Activated naive CD4-positive, alpha-beta T cell treated with anti-CD3 and anti-CD28 coated beads, Interleukin-2, amount 50 U/mL, for 24 hours (primary cell): ENCODE measurements around the gene IBSP.

ENCODE experiments used
- H3K27ac Mint-ChIP-seq: one replicate; pipeline ENCODE4 v1.8.0; 2021; ENCODE audit warnings: mild to moderate bottlenecking, mixed read lengths
- H3K27me3 Mint-ChIP-seq: one replicate; pipeline ENCODE4 v1.8.0; 2021; ENCODE audit warnings: mixed read lengths
- H3K36me3 Mint-ChIP-seq: one replicate; pipeline ENCODE4 v1.8.0; 2021; ENCODE audit warnings: mixed read lengths
- H3K4me1 Mint-ChIP-seq: one replicate; pipeline ENCODE4 v1.8.0; 2021; ENCODE audit warnings: mixed read lengths
- H3K4me3 Mint-ChIP-seq: one replicate; pipeline ENCODE4 v1.8.0; 2021; ENCODE audit warnings: mild to moderate bottlenecking, mixed read lengths
- H3K9me3 Mint-ChIP-seq: one replicate; pipeline ENCODE4 v1.8.0; 2021; ENCODE audit warnings: mixed read lengths

IBSP gene

DNA sequence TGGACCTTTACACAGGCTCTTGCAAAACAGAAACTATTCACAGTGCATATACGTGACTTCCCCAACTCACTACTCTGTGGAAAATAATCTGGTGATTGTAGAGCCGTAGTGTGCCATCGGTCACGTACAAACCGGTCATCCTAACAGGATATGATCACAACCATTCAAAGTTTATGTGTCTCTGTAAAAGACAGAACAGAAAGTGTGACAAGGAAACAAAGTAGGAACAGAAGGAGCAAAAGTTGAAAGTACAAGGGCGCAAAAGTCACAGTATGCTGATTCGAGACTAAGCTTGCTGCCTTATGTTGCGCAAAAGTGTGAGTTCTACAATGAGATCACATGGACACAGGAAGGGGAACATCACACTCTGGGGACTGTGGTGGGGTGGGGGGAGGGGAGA lies 52.0 kb downstream of the IBSP start:
- no peaks in the 10 kb centered on the region for H3K9me3 Mint-ChIP-seq
- no peak overlapping the region for H3K4me3 Mint-ChIP-seq
- H3K27me3 Mint-ChIP-seq = peaks cover 8% of the 10 kb centered on the region
- H3K4me1 Mint-ChIP-seq = peaks cover 11% of the 10 kb centered on the region
- no peak overlapping the region for H3K27ac Mint-ChIP-seq
- no peaks in the 10 kb centered on the region for H3K36me3 Mint-ChIP-seq

DNA sequence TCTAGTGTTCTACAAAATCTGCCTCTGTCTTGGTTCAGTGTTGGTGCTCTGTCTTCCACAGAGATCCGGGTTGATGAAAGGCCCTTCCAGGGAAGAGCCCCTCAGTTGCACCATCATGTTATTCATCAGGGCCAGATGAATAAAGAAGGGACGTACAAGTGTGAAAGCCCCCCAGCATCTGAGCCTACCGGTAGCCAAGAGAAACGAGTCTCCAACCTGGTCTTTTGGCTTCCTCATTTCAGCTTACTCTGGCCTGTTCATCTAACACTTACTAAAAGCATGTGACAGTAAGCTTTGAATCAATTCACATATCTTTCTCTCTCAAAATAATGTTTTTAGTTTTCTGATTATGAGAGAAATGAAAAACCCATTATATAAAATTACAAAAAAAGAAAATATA lies 52.6 kb downstream of the IBSP start:
- Mint-ChIP-seq H3K4me1 (peaks cover 11% of the 10 kb centered on the region), H3K4me3 (no peak overlapping the region), H3K9me3 (no peaks in the 10 kb centered on the region), H3K36me3 (no peaks in the 10 kb centered on the region), H3K27me3 (peaks cover 8% of the 10 kb centered on the region), H3K27ac (no peak overlapping the region)

DNA sequence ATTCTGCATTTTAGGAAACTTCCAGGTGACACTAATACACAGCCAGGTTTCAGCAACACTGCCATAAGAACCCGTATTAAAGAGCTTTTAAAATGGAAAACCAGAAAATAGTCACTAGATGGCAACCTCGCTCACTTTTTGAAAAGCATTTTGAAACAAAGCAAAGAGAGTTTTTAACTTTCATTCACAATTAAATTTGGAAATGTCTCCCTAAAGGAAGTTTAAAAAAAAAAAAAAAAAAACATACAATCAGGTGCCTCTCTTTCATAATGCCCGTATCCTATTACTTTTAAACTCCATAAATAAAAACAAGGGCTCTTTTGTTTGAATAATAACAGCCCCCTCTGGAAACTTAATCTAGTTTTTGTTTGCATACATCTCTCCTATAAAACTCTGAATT lies 53.8 kb downstream of the IBSP start:
- H3K4me3 Mint-ChIP-seq = no peak overlapping the region
- no peaks in the 10 kb centered on the region for H3K9me3 Mint-ChIP-seq
- no peak overlapping the region for H3K27ac Mint-ChIP-seq
- peaks cover 10% of the 10 kb centered on the region for H3K4me1 Mint-ChIP-seq
- no peaks in the 10 kb centered on the region for H3K36me3 Mint-ChIP-seq
- peaks cover 7% of the 10 kb centered on the region for H3K27me3 Mint-ChIP-seq

DNA sequence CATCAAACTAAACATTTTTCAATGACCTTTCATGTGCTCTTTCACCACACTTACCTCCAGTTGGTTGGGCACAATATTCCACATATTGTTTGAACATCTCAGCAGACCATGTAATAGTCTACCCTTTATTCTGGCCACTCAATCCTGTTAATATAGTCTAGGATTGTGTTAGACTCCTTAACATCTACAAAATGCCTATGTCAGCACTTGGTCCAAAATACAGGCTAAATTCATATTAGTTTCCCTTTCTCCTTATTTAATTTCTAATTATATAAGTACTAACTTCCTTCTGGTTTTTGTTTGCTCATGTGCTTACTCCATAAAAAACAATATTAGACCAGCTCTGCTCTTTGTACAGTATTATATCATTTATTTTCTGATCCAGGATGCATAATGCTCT lies 54.5 kb downstream of the IBSP start:
- Mint-ChIP-seq H3K27me3 (peaks cover 8% of the 10 kb centered on the region), H3K4me1 (peaks cover 5% of the 10 kb centered on the region), H3K4me3 (no peak overlapping the region), H3K27ac (no peak overlapping the region), H3K9me3 (no peaks in the 10 kb centered on the region), H3K36me3 (no peaks in the 10 kb centered on the region)

DNA sequence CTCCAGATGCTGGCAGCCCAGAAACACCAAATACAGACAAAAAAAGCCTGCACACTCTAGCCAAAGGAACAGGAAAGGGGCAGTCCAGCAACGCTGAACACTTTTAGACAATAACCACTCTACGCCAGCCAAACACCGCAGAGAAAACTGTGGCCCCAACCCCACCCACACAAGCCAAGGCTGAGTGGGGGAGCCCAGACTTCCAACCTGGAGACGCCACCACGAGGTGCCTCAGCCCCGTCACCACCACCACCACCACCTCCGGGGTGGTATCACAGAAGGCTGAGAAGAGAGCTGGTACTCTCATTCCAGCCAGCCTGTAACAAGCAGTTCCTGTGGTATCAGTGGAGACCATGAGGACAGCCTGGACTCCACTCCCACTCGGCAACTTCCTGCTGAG lies 56.2 kb downstream of the IBSP start:
- Mint-ChIP-seq H3K9me3 (no peaks in the 10 kb centered on the region), H3K4me1 (no peaks in the 10 kb centered on the region), H3K27ac (no peak overlapping the region), H3K36me3 (no peaks in the 10 kb centered on the region), H3K4me3 (no peak overlapping the region), H3K27me3 (peaks cover 6% of the 10 kb centered on the region)

DNA sequence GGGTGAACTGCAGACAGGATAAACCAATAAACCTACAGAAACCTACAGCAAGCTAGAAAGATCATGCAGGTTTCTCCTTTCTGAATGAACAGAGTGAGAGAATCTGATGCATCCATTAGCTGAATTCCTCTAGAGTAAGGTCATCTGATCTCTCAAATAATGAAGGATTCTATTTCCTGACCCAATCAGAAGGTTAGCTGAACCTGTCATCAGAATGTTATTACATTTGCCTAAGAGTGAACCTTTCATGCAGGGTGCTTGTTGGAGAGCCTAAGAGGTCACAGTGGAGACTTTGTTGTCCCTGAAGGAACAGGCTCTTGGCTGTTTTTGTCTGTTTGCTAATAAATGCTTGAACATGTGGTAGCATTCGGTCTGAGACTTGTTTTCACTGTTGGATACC lies 57.5 kb downstream of the IBSP start:
- Mint-ChIP-seq H3K4me3 (no peak overlapping the region), H3K9me3 (no peaks in the 10 kb centered on the region), H3K27ac (no peak overlapping the region), H3K36me3 (no peaks in the 10 kb centered on the region), H3K27me3 (peaks cover 6% of the 10 kb centered on the region), H3K4me1 (no peaks in the 10 kb centered on the region)

DNA sequence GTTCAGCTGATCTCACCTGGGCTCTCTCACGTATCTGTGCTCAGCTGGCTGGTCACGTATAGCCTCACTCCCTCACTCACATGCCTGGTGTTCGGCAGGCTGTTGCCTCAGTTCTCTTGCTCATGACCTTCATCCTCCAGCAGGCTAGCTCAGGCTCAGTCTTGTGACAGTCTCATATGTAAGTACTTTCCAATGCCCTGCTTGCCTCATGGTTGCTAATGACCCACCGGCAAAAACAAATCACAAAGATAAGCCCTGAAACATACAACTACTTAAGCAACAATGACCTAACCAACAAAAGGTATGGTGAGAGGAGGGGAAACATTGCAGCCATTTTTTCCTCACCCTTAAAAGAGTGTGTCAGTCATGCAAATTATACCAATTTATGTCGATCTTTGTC lies 58.4 kb downstream of the IBSP start:
- H3K4me1 Mint-ChIP-seq = no peaks in the 10 kb centered on the region
- H3K27me3 Mint-ChIP-seq = peaks cover 9% of the 10 kb centered on the region
- no peaks in the 10 kb centered on the region for H3K36me3 Mint-ChIP-seq
- H3K27ac Mint-ChIP-seq = no peak overlapping the region
- no peak overlapping the region for H3K4me3 Mint-ChIP-seq
- H3K9me3 Mint-ChIP-seq = no peaks in the 10 kb centered on the region
